Hepatocyte (in vitro differentiated cells): Measurements from ENCODE around the gene HSPA13. TPM values are rescaled to one million over a fixed set of nuclear protein-coding genes. Genes with fewer than 3 reads are reported as not detected.
"Not testable (repeated sequence)": the region's sequence is repeated elsewhere in the genome, so short reads cannot be mapped to it uniquely, and the experiment has no call there.

Source experiments
- DNase-seq: peaks from one replicate; pipeline ENCODE4 v3.0.0-alpha.2; 2016; ENCODE audit warnings: low spot score
- H2AFZ ChIP-seq: fragments of 200-600 bp; sonication (generic); 2 replicates; pipeline ENCODE4 v1.6.0; 2016; ENCODE audit warnings: antibody characterized with exemption, mild to moderate bottlenecking
- H3K27ac ChIP-seq: fragments of 200-600 bp; sonication (generic); 2 replicates; pipeline ENCODE4 v1.5.1; 2016; ENCODE audit warnings: mild to moderate bottlenecking
- H3K27me3 ChIP-seq: fragments of 200-600 bp; sonication (generic); 2 replicates; pipeline ENCODE4 v1.6.1; 2016
- H3K36me3 ChIP-seq: fragments of 200-600 bp; sonication (generic); replicated peaks from 2 replicates; pipeline ENCODE4 v1.5.1; 2016; ENCODE audit warnings: low read depth; ENCODE audit not compliant: insufficient read depth
- H3K4me1 ChIP-seq: fragments of 200-600 bp; sonication (generic); 2 replicates; pipeline ENCODE4 v1.5.1; 2016; ENCODE audit warnings: mild to moderate bottlenecking, moderate library complexity; ENCODE audit not compliant: insufficient read depth
- H3K4me2 ChIP-seq: fragments of 200-600 bp; sonication (generic); 2 replicates; pipeline ENCODE4 v1.6.0; 2016
- H3K4me3 ChIP-seq: fragments of 200-600 bp; sonication (generic); 2 replicates; pipeline ENCODE4 v1.5.1; 2016; ENCODE audit warnings: mild to moderate bottlenecking
- H3K79me2 ChIP-seq: fragments of 200-600 bp; sonication (generic); 2 replicates; pipeline ENCODE4 v1.6.0; 2017; ENCODE audit warnings: mild to moderate bottlenecking
- H3K9me2 ChIP-seq: fragments of 200-600 bp; sonication (generic); replicated peaks from 2 replicates; pipeline ENCODE4 v1.6.0; 2017; ENCODE audit warnings: mild to moderate bottlenecking; ENCODE audit not compliant: insufficient read depth
- H3K9me3 ChIP-seq: fragments of 200-600 bp; sonication (generic); 2 replicates; pipeline ENCODE4 v1.5.1; 2016; ENCODE audit warnings: low read depth, mild to moderate bottlenecking
- H4K20me1 ChIP-seq: fragments of 200-600 bp; sonication (generic); 2 replicates; pipeline ENCODE4 v1.6.0; 2016; ENCODE audit warnings: mild to moderate bottlenecking; ENCODE audit not compliant: insufficient read depth, poor library complexity, severe bottlenecking
- EZH2 ChIP-seq: fragments of 200-600 bp; sonication (generic); IDR thresholded peaks from 2 replicates; pipeline ENCODE4 v1.6.1; 2016; ENCODE audit warnings: antibody characterized with exemption, mild to moderate bottlenecking, borderline replicate concordance
- EZH2phosphoT487 ChIP-seq: fragments of 200-600 bp; sonication (generic); IDR thresholded peaks from one replicate; pipeline ENCODE4 v1.6.1; 2018; ENCODE audit warnings: antibody characterized with exemption, mild to moderate bottlenecking, low read depth, moderate library complexity; ENCODE audit not compliant: unreplicated experiment, severe bottlenecking
- WGBS: methylation state at CpG from one replicate; pipeline ENCODE4 v1.1.6; 2016; ENCODE audit warnings: low lambda C conversion rate; ENCODE audit errors: missing lambda C conversion rate; 5-methylcytosine and 5-hydroxymethylcytosine counted together
- polyA plus RNA-seq: library from polyadenylated mRNA; unstranded; fragments of >200 nt; fragmentation: Nextera tagmentation; extraction: Ambion mirVana; gene quantifications from 2 replicates; pipeline ENCODE4 v1.2.1, GENCODE V29; 2016
- total RNA-seq: library from RNA; depleted of rRNA; stranded (reverse); fragments of >200 nt; gene quantifications from 2 replicates; pipeline ENCODE4 v1.2.3, GENCODE V29; 2014
- TF ChIP-seq, protein P1 (sequence below): fragments of 200-600 bp; sonication (generic); IDR thresholded peaks from 2 replicates; pipeline ENCODE4 v1.5.1; 2016; ENCODE audit warnings: antibody characterized with exemption, mild to moderate bottlenecking; ENCODE audit not compliant: poor library complexity

The HSPA13 gene
- total and polyA plus RNA-seq, 2 experiments from 2014 or later: 24.9 to 55.5 TPM

DNA sequence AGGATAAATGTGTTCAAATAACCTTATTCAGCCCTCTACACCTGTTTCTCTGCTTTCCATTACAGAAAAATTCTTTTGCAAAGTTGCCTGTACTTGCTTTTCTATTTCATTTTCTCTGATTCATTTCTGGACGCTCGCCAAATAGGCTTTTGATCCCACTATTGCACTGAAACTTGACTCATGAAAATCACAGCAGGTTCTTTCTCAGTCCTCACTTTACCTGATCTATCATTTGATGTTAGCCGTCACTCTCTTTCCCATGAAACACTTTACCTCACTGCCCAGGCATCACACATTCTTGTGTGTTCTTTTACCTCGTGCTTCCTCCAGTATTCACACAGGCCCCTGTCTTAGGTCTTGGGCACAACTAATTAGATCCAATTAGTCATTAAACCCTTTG lies 26.2 kb downstream of the HSPA13 start:
- Histone ChIP-seq H4K20me1 (no peaks in the 10 kb centered on the region), H3K27ac (no peak overlapping the region), H3K9me3 (no peaks in the 10 kb centered on the region), H3K4me1 (no peaks in the 10 kb centered on the region), H3K4me2 (no peak overlapping the region), H3K79me2 (no peaks in the 10 kb centered on the region), H3K36me3 (no peaks in the 10 kb centered on the region), H3K4me3 (no peak overlapping the region), H3K9me2 (no peaks in the 10 kb centered on the region), H2AFZ (no peak overlapping the region), H3K27me3 (no peaks in the 10 kb centered on the region)
- WGBS: 80% methylated on average over 4 of the region's 4 CpGs
- no peak for DNase-seq
- TF ChIP-seq EZH2 (no peak), EZH2phosphoT487 (no peak)
- TF ChIP-seq, protein P1, sequence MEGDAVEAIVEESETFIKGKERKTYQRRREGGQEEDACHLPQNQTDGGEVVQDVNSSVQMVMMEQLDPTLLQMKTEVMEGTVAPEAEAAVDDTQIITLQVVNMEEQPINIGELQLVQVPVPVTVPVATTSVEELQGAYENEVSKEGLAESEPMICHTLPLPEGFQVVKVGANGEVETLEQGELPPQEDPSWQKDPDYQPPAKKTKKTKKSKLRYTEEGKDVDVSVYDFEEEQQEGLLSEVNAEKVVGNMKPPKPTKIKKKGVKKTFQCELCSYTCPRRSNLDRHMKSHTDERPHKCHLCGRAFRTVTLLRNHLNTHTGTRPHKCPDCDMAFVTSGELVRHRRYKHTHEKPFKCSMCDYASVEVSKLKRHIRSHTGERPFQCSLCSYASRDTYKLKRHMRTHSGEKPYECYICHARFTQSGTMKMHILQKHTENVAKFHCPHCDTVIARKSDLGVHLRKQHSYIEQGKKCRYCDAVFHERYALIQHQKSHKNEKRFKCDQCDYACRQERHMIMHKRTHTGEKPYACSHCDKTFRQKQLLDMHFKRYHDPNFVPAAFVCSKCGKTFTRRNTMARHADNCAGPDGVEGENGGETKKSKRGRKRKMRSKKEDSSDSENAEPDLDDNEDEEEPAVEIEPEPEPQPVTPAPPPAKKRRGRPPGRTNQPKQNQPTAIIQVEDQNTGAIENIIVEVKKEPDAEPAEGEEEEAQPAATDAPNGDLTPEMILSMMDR: no peak

DNA sequence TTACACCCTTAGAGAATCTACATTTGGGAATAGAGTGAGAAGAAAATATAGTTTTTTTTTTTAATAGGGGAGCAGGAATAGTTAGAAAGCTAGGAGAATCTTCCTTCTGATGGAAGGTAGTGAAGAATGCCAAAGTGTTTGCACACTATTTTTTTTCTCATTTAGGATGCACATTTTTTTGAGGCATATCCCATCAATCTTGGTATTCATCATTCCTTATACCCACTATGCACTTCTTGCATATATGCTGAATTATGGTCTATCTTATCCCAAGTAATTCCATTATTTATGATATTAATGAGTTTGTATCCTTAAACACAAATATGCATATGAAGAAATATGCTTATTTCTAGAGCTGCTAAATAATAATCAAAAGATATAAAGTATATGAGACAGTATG lies 28.4 kb downstream of the HSPA13 start:
- no peaks in the 10 kb centered on the region for H3K36me3 ChIP-seq
- H3K27me3 ChIP-seq: no peaks in the 10 kb centered on the region
- H3K4me2 ChIP-seq: no peak overlapping the region
- H2AFZ ChIP-seq: no peak overlapping the region
- DNase-seq: no peak
- H3K9me3 ChIP-seq: no peaks in the 10 kb centered on the region
- no peaks in the 10 kb centered on the region for H3K79me2 ChIP-seq
- no peaks in the 10 kb centered on the region for H3K9me2 ChIP-seq
- no peak overlapping the region for H3K4me3 ChIP-seq
- no peaks in the 10 kb centered on the region for H3K4me1 ChIP-seq
- H3K27ac ChIP-seq: no peak overlapping the region
- TF ChIP-seq EZH2: no peak
- TF ChIP-seq, protein P1: no peak
- TF ChIP-seq EZH2phosphoT487: no peak
- H4K20me1 ChIP-seq: no peaks in the 10 kb centered on the region

DNA sequence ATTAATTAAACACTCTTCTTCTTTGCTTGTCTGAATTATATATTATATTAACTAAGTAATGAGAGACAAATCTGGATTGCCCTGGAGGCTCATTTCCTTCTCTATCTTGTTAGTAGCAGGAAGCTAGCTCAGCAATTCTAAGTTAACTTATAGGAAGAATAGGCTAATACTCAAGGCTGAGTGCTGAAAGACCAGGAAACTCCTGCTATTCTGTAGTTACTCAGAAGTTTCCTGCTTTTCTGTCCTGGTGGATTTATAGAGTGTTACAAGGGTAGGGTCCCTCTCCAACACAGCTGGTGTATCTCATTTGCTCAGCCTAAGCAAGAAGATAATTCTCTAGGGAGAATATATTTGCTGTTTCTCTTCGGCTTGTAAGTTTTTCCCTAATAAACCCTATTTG lies 29.2 kb downstream of the HSPA13 start:
- Histone ChIP-seq H4K20me1 (no peaks in the 10 kb centered on the region), H3K4me1 (no peaks in the 10 kb centered on the region), H3K9me3 (no peaks in the 10 kb centered on the region), H3K79me2 (no peaks in the 10 kb centered on the region), H3K4me3 (no peak overlapping the region), H3K4me2 (no peak overlapping the region), H3K27ac (no peak overlapping the region), H3K27me3 (no peaks in the 10 kb centered on the region), H2AFZ (no peak overlapping the region), H3K9me2 (no peaks in the 10 kb centered on the region), H3K36me3 (no peaks in the 10 kb centered on the region)
- no peak for DNase-seq
- TF ChIP-seq EZH2phosphoT487 (no peak), EZH2 (no peak)
- TF ChIP-seq, protein P1: no peak
- WGBS: 83% methylated on average over 1 of the region's 1 CpG

DNA sequence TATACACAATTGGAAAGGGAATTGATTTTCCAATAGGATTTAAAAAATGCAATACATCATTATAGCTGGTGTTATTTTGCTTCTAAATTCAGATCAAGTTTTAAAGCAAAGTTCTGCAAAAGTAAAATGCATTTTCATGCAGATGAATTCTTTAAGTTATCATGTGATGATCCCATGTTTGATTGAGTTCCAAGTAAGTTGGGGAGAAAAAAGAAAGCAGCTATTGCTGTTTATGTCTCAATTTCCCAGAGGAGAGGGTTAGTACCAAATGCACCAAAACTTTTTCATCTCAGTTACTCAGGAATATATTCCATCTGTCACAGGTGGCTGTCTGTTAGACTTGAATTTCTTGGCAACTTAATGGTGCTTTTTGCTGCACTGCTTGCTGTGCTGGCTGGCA lies 29.7 kb downstream of the HSPA13 start:
- no peaks in the 10 kb centered on the region for H3K4me1 ChIP-seq
- no peak for DNase-seq
- H3K27me3 ChIP-seq: no peaks in the 10 kb centered on the region
- no peaks in the 10 kb centered on the region for H3K79me2 ChIP-seq
- H3K4me3 ChIP-seq: no peak overlapping the region
- no peak overlapping the region for H3K4me2 ChIP-seq
- H3K9me2 ChIP-seq: no peaks in the 10 kb centered on the region
- H3K9me3 ChIP-seq: no peaks in the 10 kb centered on the region
- TF ChIP-seq, protein P1: no peak
- TF ChIP-seq EZH2phosphoT487 (no peak), EZH2 (no peak)
- no peak overlapping the region for H2AFZ ChIP-seq
- no peak overlapping the region for H3K27ac ChIP-seq
- H4K20me1 ChIP-seq: no peaks in the 10 kb centered on the region
- H3K36me3 ChIP-seq: no peaks in the 10 kb centered on the region

DNA sequence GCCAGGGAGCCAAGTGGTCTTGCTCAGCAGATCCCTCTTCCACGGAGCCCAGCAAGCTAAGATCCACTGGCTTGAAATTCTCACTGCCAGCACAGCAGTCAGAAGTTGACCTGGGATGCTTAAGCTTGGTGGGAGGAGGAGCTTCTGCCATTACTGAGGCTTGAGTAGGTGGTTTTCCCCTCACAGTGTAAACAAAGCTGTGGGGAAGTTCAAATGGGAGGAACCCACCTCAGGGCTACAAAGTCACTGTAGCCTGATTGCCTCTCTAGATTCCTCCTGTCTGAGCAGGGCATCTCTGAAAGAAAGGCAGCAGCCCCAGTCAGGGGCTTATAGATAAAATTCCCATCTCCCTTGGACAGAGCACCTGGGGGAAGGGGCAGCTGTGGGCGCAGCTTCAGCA lies 55.6 kb downstream of the HSPA13 start:
- H2AFZ ChIP-seq, DNase-seq, H3K27me3 ChIP-seq, H3K27ac ChIP-seq, H3K36me3 ChIP-seq, H4K20me1 ChIP-seq, H3K9me3 ChIP-seq, H3K4me2 ChIP-seq, H3K4me3 ChIP-seq, H3K4me1 ChIP-seq, H3K9me2 ChIP-seq, H3K79me2 ChIP-seq: not testable (repeated sequence)
- WGBS: 80% methylated on average over 2 of the region's 2 CpGs
